Endodermal cell (in vitro differentiated cells): ENCODE data around the gene IDI2. TPM values are rescaled to one million over a fixed set of nuclear protein-coding genes. Genes with fewer than 3 reads are reported as not detected.

Experiments
- DNase-seq: peaks from one replicate; pipeline ENCODE4 v3.0.0-alpha.2; 2017
- H3K27ac ChIP-seq: 2 replicates; pipeline ENCODE4 v1.5.1; 2013; ENCODE audit warnings: mild to moderate bottlenecking, low read depth, low read length, moderate library complexity
- H3K27me3 ChIP-seq: 2 replicates; pipeline ENCODE4 v1.6.1; 2013; ENCODE audit warnings: mild to moderate bottlenecking, low read length, moderate library complexity; ENCODE audit not compliant: insufficient read depth, control insufficient read depth, poor library complexity, severe bottlenecking
- H3K36me3 ChIP-seq: 2 replicates; pipeline ENCODE4 v1.7.0; 2013; ENCODE audit warnings: mild to moderate bottlenecking, low read length, moderate library complexity; ENCODE audit not compliant: control insufficient read depth, insufficient read depth
- H3K4me1 ChIP-seq: one replicate; pipeline ENCODE4 v1.7.0; 2013; ENCODE audit warnings: low read length; ENCODE audit not compliant: control insufficient read depth, insufficient read depth
- H3K4me3 ChIP-seq: 2 replicates; pipeline ENCODE4 v1.5.1; 2013; ENCODE audit warnings: mild to moderate bottlenecking, low read length, moderate library complexity
- H3K9ac ChIP-seq: 2 replicates; pipeline ENCODE4 v1.6.1; 2013; ENCODE audit warnings: mild to moderate bottlenecking, low read length, moderate library complexity; ENCODE audit not compliant: poor library complexity, severe bottlenecking; ENCODE audit errors: extremely low read depth
- H3K9me3 ChIP-seq: 2 replicates; pipeline ENCODE4 v1.6.1; 2013; ENCODE audit warnings: mild to moderate bottlenecking, low read length, moderate library complexity; ENCODE audit not compliant: control insufficient read depth
- H3K27ac Mint-ChIP-seq: 2 replicates; pipeline ENCODE4 v1.8.0; 2020; ENCODE audit warnings: mixed read lengths
- H3K27me3 Mint-ChIP-seq: 2 replicates; pipeline ENCODE4 v1.8.0; 2021; ENCODE audit warnings: mild to moderate bottlenecking, mixed read lengths; ENCODE audit not compliant: insufficient read depth
- H3K36me3 Mint-ChIP-seq: 2 replicates; pipeline ENCODE4 v1.8.0; 2020; ENCODE audit warnings: low read depth, mixed read lengths
- H3K4me1 Mint-ChIP-seq: 2 replicates; pipeline ENCODE4 v1.8.0; 2020; ENCODE audit warnings: mixed read lengths
- H3K4me3 Mint-ChIP-seq: 2 replicates; pipeline ENCODE4 v1.8.0; 2020; ENCODE audit warnings: mild to moderate bottlenecking, moderate library complexity, mixed read lengths
- H3K9me3 Mint-ChIP-seq: 2 replicates; pipeline ENCODE4 v1.8.0; 2020; ENCODE audit warnings: mild to moderate bottlenecking, mixed read lengths
- WGBS, 2 experiments: methylation state at CpG; one replicate each; pipeline versions ENCODE4 v1.1.5 to v1.1.7; 2013; ENCODE audit warnings: missing lambda C conversion rate in 2 of 2, mixed read lengths in 1 of 2; ENCODE audit not compliant: insufficient coverage in 1 of 2, insufficient read length in 1 of 2; 5-methylcytosine and 5-hydroxymethylcytosine counted together
- total RNA-seq, 2 donors: library from RNA; stranded (reverse); fragmentation: NEBNext Ultra II Directional in 1 of 2; extraction: Animal tissue kit (Norgen Biotek cat#: 25700) in 1 of 2; gene quantifications; 2 replicates in 1 of 2; 3 replicates in 1 of 2; pipeline ENCODE4 v1.2.1, GENCODE V29; 2021
- TF ChIP-seq, protein P1 (sequence below): fragments of 200-600 bp; sonication (generic); conservative IDR thresholded peaks from 2 replicates; pipeline ENCODE4 v1.5.0; 2021; ENCODE audit warnings: antibody characterized with exemption, mild to moderate bottlenecking

The IDI2 gene
- total RNA-seq, 2 donors from 2014 or later, result not detected

DNA sequence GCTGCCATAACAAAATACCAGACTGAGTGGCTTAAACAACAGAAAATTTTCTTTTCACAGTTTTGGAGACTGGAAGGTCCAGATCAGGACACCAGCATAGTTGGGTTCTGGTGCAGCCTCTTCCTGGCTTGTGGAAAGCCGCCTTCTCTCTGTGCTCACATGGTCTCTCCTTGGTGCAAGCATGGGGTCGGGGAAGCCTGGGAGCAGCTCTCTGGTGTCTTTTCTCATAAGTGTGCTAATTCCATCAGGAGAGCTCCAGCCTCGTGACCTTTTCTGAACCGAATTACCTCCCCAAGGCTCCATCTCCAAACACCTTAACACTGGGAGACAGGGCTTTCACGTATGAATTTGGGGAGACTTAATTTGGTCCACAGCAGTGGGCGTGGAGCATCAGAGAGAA lies 42.3 kb downstream of the IDI2 start:
- Histone ChIP-seq H3K4me3 (no peak overlapping the region), H3K4me1 (no peaks in the 10 kb centered on the region), H3K27ac (no peak overlapping the region), H3K36me3 (peaks cover 3% of the 10 kb centered on the region), H3K9ac (no peak overlapping the region), H3K9me3 (peaks cover 42% of the 10 kb centered on the region), H3K27me3 (no peaks in the 10 kb centered on the region)
- Mint-ChIP-seq H3K4me3 (no peak overlapping the region), H3K9me3 (peaks cover 37% of the 10 kb centered on the region), H3K36me3 (peaks cover 25% of the 10 kb centered on the region), H3K4me1 (peaks cover 4% of the 10 kb centered on the region), H3K27me3 (peaks cover 3% of the 10 kb centered on the region), H3K27ac (no peak overlapping the region)
- TF ChIP-seq, protein P1, sequence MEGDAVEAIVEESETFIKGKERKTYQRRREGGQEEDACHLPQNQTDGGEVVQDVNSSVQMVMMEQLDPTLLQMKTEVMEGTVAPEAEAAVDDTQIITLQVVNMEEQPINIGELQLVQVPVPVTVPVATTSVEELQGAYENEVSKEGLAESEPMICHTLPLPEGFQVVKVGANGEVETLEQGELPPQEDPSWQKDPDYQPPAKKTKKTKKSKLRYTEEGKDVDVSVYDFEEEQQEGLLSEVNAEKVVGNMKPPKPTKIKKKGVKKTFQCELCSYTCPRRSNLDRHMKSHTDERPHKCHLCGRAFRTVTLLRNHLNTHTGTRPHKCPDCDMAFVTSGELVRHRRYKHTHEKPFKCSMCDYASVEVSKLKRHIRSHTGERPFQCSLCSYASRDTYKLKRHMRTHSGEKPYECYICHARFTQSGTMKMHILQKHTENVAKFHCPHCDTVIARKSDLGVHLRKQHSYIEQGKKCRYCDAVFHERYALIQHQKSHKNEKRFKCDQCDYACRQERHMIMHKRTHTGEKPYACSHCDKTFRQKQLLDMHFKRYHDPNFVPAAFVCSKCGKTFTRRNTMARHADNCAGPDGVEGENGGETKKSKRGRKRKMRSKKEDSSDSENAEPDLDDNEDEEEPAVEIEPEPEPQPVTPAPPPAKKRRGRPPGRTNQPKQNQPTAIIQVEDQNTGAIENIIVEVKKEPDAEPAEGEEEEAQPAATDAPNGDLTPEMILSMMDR, result no peak
- DNase-seq, result no peak
- 95 to 100% methylated on average over 2 to 6 of the region's 6 CpGs for WGBS, 2 experiments

DNA sequence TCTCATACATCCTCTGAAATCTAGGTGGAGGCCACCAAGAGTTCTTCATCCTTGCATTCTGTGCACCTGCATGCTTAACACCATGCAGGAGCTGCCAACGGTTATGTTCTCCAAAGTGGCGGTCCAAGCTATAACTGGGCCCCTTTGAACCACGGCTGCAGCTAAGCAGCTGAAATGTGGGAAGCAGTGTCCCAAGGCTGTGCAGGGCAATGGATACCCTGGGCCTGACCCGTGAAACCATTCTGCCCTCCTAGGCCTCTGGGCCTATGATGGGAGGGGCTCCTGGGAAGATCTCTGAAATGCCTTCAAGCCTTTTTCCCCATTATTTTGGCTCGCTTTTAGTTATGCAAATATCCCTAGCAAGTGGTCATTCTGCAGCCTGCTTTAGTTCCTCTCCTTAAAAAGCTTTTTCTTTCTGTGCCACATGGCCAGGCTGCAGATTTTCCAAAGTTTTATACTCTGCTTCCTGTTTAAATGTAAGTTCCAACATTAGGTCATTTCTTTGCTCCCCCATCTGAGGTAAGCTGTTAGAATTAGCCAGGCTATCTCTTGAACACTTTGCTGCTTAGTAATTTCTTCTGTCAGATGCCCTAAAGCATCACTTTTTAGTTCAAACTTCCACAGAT lies 45.1 kb downstream of the IDI2 start:
- H3K27me3 Mint-ChIP-seq, result peaks cover 3% of the 10 kb centered on the region
- H3K4me3 Mint-ChIP-seq, result no peak overlapping the region

DNA sequence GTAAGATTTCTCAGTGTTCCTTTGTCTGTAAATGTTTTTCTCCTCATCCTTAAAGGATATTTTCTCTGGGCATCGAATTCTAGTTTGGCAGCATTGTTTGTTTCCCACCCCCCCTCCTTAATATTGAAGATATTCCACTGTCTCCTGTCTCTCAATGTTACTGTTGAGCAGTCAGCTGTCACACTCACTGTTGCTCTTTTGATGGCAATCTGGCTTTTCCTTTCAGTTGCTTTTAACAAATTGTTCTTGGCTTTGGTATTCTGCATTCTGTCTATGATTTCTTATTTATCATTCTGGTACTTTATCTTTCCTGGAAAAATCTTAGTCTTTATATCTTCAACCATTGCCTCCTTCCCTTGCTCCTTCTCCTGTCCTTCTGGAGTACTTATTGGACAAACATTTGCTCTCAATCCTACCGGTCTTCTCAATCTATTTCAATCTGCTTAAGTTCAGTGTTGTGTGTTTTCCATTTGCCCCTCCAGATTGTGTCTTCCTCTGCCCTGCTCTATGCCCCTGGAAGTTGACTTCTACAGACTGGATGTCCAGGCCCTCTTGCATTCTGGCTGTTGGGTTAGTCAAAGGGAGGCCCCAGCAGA lies 46.7 kb downstream of the IDI2 start:
- DNase-seq, result no peak
- Mint-ChIP-seq H3K4me1 (peaks cover 9% of the 10 kb centered on the region), H3K36me3 (peaks cover 29% of the 10 kb centered on the region), H3K9me3 (peaks cover 48% of the 10 kb centered on the region), H3K4me3 (no peak overlapping the region), H3K27me3 (peaks cover 3% of the 10 kb centered on the region), H3K27ac (no peak overlapping the region)
- TF ChIP-seq, protein P1, result no peak
- no peaks in the 10 kb centered on the region for H3K27me3 ChIP-seq
- no peak overlapping the region for H3K9ac ChIP-seq
- no peak overlapping the region for H3K27ac ChIP-seq
- H3K9me3 ChIP-seq, result peaks cover 51% of the 10 kb centered on the region
- 95 to 100% methylated on average over 1 to 2 of the region's 2 CpGs for WGBS, 2 experiments
- H3K4me3 ChIP-seq, result no peak overlapping the region
- peaks cover 9% of the 10 kb centered on the region for H3K4me1 ChIP-seq
- no peaks in the 10 kb centered on the region for H3K36me3 ChIP-seq

More for the DNA sequence above, 45.1 kb downstream of the IDI2 start:
- Mint-ChIP-seq H3K36me3 (peaks cover 32% of the 10 kb centered on the region), H3K9me3 (peaks cover 48% of the 10 kb centered on the region), H3K4me1 (no peaks in the 10 kb centered on the region), H3K27ac (no peak overlapping the region)
- H3K27ac ChIP-seq, result no peak overlapping the region
- WGBS, 2 experiments, result 87% methylated on average over 5 of the region's 5 CpGs
- H3K9ac ChIP-seq, result no peak overlapping the region
- peaks cover 3% of the 10 kb centered on the region for H3K36me3 ChIP-seq
- DNase-seq, result no peak
- TF ChIP-seq, protein P1, result no peak
- no peaks in the 10 kb centered on the region for H3K4me1 ChIP-seq
- H3K9me3 ChIP-seq, result peaks cover 51% of the 10 kb centered on the region
- H3K4me3 ChIP-seq, result peak overlapping the region; percentile 62
- no peaks in the 10 kb centered on the region for H3K27me3 ChIP-seq
